ENCODE data around the gene PRKG1.

DNA sequence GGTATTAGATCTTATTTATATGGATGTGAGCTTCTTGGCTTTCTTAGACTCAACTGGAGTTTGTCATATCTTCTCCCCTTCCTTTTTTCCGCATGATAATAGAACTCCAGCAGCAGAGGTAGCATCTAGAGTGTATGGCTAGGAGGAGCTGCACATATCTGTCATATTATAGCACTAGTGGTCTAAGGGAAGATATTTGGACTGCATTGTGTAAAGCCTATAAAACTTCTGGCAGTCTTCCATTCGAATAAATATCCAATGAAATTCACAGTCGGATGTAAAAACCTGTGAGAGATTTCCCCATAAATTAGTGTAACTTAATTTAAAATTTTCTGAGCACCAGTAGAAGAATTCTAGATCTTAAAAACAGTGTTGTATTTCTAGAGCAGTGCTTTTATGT is 123.9 kb downstream of the PRKG1 start:
- TF ChIP-seq, protein P1, sequence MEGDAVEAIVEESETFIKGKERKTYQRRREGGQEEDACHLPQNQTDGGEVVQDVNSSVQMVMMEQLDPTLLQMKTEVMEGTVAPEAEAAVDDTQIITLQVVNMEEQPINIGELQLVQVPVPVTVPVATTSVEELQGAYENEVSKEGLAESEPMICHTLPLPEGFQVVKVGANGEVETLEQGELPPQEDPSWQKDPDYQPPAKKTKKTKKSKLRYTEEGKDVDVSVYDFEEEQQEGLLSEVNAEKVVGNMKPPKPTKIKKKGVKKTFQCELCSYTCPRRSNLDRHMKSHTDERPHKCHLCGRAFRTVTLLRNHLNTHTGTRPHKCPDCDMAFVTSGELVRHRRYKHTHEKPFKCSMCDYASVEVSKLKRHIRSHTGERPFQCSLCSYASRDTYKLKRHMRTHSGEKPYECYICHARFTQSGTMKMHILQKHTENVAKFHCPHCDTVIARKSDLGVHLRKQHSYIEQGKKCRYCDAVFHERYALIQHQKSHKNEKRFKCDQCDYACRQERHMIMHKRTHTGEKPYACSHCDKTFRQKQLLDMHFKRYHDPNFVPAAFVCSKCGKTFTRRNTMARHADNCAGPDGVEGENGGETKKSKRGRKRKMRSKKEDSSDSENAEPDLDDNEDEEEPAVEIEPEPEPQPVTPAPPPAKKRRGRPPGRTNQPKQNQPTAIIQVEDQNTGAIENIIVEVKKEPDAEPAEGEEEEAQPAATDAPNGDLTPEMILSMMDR (IDR thresholded peaks at IDR 0.05), result no peak
- TF ChIP-seq ELF4 (CRISPR knock-in tag; IDR thresholded peaks at IDR 0.05; ENCODE audit: low read depth) (no peak), EMX1 (CRISPR knock-in tag; IDR thresholded peaks at IDR 0.05) (no peak), ESRRA (CRISPR knock-in tag; IDR thresholded peaks at IDR 0.05; ENCODE audit: borderline replicate concordance) (no peak), GABPB1 (CRISPR knock-in tag; IDR thresholded peaks at IDR 0.05) (no peak), SMAD4 (CRISPR knock-in tag; IDR thresholded peaks at IDR 0.05) (no peak)
- TF ChIP-seq, protein P2, sequence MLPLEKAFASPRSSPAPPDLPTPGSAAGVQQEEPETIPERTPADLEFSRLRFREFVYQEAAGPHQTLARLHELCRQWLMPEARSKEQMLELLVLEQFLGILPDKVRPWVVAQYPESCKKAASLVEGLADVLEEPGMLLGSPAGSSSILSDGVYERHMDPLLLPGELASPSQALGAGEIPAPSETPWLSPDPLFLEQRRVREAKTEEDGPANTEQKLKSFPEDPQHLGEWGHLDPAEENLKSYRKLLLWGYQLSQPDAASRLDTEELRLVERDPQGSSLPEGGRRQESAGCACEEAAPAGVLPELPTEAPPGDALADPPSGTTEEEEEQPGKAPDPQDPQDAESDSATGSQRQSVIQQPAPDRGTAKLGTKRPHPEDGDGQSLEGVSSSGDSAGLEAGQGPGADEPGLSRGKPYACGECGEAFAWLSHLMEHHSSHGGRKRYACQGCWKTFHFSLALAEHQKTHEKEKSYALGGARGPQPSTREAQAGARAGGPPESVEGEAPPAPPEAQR (CRISPR knock-in tag; IDR thresholded peaks at IDR 0.05), result no peak
- TF ChIP-seq, protein P3, sequence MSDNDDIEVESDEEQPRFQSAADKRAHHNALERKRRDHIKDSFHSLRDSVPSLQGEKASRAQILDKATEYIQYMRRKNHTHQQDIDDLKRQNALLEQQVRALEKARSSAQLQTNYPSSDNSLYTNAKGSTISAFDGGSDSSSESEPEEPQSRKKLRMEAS (CRISPR knock-in tag; IDR thresholded peaks at IDR 0.05), result no peak
- TF ChIP-seq, protein P4, sequence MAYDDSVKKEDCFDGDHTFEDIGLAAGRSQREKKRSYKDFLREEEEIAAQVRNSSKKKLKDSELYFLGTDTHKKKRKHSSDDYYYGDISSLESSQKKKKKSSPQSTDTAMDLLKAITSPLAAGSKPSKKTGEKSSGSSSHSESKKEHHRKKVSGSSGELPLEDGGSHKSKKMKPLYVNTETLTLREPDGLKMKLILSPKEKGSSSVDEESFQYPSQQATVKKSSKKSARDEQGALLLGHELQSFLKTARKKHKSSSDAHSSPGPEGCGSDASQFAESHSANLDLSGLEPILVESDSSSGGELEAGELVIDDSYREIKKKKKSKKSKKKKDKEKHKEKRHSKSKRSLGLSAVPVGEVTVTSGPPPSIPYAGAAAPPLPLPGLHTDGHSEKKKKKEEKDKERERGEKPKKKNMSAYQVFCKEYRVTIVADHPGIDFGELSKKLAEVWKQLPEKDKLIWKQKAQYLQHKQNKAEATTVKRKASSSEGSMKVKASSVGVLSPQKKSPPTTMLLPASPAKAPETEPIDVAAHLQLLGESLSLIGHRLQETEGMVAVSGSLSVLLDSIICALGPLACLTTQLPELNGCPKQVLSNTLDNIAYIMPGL (CRISPR knock-in tag; IDR thresholded peaks at IDR 0.05), result no peak
- TF ChIP-seq, protein P5, sequence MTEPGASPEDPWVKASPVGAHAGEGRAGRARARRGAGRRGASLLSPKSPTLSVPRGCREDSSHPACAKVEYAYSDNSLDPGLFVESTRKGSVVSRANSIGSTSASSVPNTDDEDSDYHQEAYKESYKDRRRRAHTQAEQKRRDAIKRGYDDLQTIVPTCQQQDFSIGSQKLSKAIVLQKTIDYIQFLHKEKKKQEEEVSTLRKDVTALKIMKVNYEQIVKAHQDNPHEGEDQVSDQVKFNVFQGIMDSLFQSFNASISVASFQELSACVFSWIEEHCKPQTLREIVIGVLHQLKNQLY (CRISPR knock-in tag; IDR thresholded peaks at IDR 0.05), result no peak

Data from WTC11 (cell line).